ENCODE measurements around the gene HSPB7. TPM values are rescaled to one million over a fixed set of nuclear protein-coding genes. Genes with fewer than 3 reads are reported as not detected.

HSPB7 gene
- total RNA-seq, 5 donors from 2014 or later (not counting 1 experiment from before 2014, with no cell fraction given) = 0.19 TPM; not detected in 4

- H3K9me3 Mint-ChIP-seq = no peaks in the 10 kb centered on the region
- Histone ChIP-seq H3K36me3 (ENCODE audit: control insufficient read depth in 2 of 2, extremely low read depth in 1 of 2, insufficient read depth in 1 of 2, low read length in 1 of 2) (no peaks in the 10 kb centered on the region), H3K4me3 (ENCODE audit: control insufficient read depth in 1 of 2, extremely low read depth in 1 of 2, low read length in 1 of 2) (no peak overlapping the region), H3K27me3 (replicated peaks in 1 of 2; ENCODE audit: control insufficient read depth in 2 of 2, extremely low read depth in 1 of 2, insufficient read depth in 2 of 2, low read length in 1 of 2) (peaks cover 0 to 32% of the 10 kb centered on the region in 2 experiments), H3K27ac (ENCODE audit: low read length) (no peak overlapping the region), H3K4me1 (ENCODE audit: control insufficient read depth in 1 of 2, extremely low read depth in 1 of 2, insufficient read depth in 2 of 2, low read length in 2 of 2) (no peaks in the 10 kb centered on the region), H3K9me3 (no peaks in the 10 kb centered on the region)
- 73% methylated on average over 2 of the region's 6 CpGs for WGBS (ENCODE audit: insufficient coverage)
- no peaks in the 10 kb centered on the region for H3K36me3 Mint-ChIP-seq
- H3K27me3 Mint-ChIP-seq = peaks cover 0 to 13% of the 10 kb centered on the region in 2 donors
- ATAC-seq (replicated peaks in 1 of 4) (no peak), DNase-seq (no peak)
- POLR2A ChIA-PET = no interaction called here
- H3K27ac Mint-ChIP-seq = no peak overlapping the region
- CTCF ChIA-PET = interaction anchor here in 1 of 2 donors (0.5 kb wide), 1 partner anchor 932 kb away, joined by 3 read pairs; no protein-coding TSS in a partner anchor
- H3K4me3 Mint-ChIP-seq = no peak overlapping the region
- no peaks in the 10 kb centered on the region for H3K4me1 Mint-ChIP-seq
Observed at GRCh38 chr1:16020325-16020724, 2.5 kb upstream of the HSPB7 start.

- 74% methylated on average over 6 of the region's 9 CpGs for WGBS (ENCODE audit: insufficient coverage)
- Mint-ChIP-seq H3K4me1 (no peaks in the 10 kb centered on the region), H3K9me3 (no peaks in the 10 kb centered on the region), H3K27me3 (peaks cover 0 to 17% of the 10 kb centered on the region in 2 donors), H3K27ac (no peak overlapping the region), H3K4me3 (no peak overlapping the region), H3K36me3 (no peaks in the 10 kb centered on the region)
- peaks cover 0 to 37% of the 10 kb centered on the region in 2 experiments for H3K27me3 ChIP-seq (replicated peaks in 1 of 2; ENCODE audit: control insufficient read depth in 2 of 2, extremely low read depth in 1 of 2, insufficient read depth in 2 of 2, low read length in 1 of 2)
- CTCF ChIA-PET = interaction anchor here in 1 of 2 donors (0.5 kb wide), 1 partner anchor 932 kb away, joined by 3 read pairs; no protein-coding TSS in a partner anchor
- no peaks in the 10 kb centered on the region for H3K9me3 ChIP-seq
- no peaks in the 10 kb centered on the region for H3K36me3 ChIP-seq (ENCODE audit: control insufficient read depth in 2 of 2, extremely low read depth in 1 of 2, insufficient read depth in 1 of 2, low read length in 1 of 2)
- ATAC-seq (replicated peaks in 1 of 4) (no peak), DNase-seq (no peak)
- H3K4me1 ChIP-seq (ENCODE audit: control insufficient read depth in 1 of 2, extremely low read depth in 1 of 2, insufficient read depth in 2 of 2, low read length in 2 of 2) = no peaks in the 10 kb centered on the region
- POLR2A ChIA-PET = no interaction called here
- H3K27ac ChIP-seq (ENCODE audit: low read length) = no peak overlapping the region
- no peak overlapping the region for H3K4me3 ChIP-seq (ENCODE audit: control insufficient read depth in 1 of 2, extremely low read depth in 1 of 2, low read length in 1 of 2)
Observed at GRCh38 chr1:16019644-16020277, 1.9 kb upstream of the HSPB7 start.

- Histone ChIP-seq H3K27ac (ENCODE audit: low read length) (no peak overlapping the region), H3K36me3 (ENCODE audit: control insufficient read depth in 2 of 2, extremely low read depth in 1 of 2, insufficient read depth in 1 of 2, low read length in 1 of 2) (no peaks in the 10 kb centered on the region), H3K9me3 (no peaks in the 10 kb centered on the region), H3K4me1 (ENCODE audit: control insufficient read depth in 1 of 2, extremely low read depth in 1 of 2, insufficient read depth in 2 of 2, low read length in 2 of 2) (no peaks in the 10 kb centered on the region), H3K4me3 (ENCODE audit: control insufficient read depth in 1 of 2, extremely low read depth in 1 of 2, low read length in 1 of 2) (no peak overlapping the region), H3K27me3 (replicated peaks in 1 of 2; ENCODE audit: control insufficient read depth in 2 of 2, extremely low read depth in 1 of 2, insufficient read depth in 2 of 2, low read length in 1 of 2) (peaks cover 0 to 42% of the 10 kb centered on the region in 2 experiments)
- H3K27ac Mint-ChIP-seq = no peak overlapping the region
- POLR2A ChIA-PET = interaction anchor here in 1 of 2 donors (0.6 kb wide), 1 partner anchor 55 kb away, joined by 3 read pairs; no protein-coding TSS in a partner anchor
- WGBS (ENCODE audit: insufficient coverage) = 90% methylated on average over 19 of the region's 23 CpGs
- H3K4me3 Mint-ChIP-seq = no peak overlapping the region
- no peaks in the 10 kb centered on the region for H3K36me3 Mint-ChIP-seq
- DNase-seq = no peak
- no peaks in the 10 kb centered on the region for H3K9me3 Mint-ChIP-seq
- H3K4me1 Mint-ChIP-seq = peaks cover 0 to 1% (median 0%) of the 10 kb centered on the region in 3 donors
- H3K27me3 Mint-ChIP-seq = peaks cover 0 to 22% of the 10 kb centered on the region in 2 donors
- no peak for ATAC-seq (replicated peaks in 1 of 4)
- CTCF ChIA-PET = interaction anchor here in 1 of 2 donors (0.5 kb wide), 1 partner anchor 103 kb away, joined by 7 read pairs; no protein-coding TSS in a partner anchor
Observed at GRCh38 chr1:16018749-16019643, 1.2 kb upstream of the HSPB7 start.

- Mint-ChIP-seq H3K27ac (no peak overlapping the region), H3K9me3 (no peaks in the 10 kb centered on the region), H3K4me1 (peaks cover 0 to 1% (median 0%) of the 10 kb centered on the region in 3 donors), H3K36me3 (no peaks in the 10 kb centered on the region), H3K27me3 (peaks cover 0 to 25% of the 10 kb centered on the region in 2 donors), H3K4me3 (no peak overlapping the region)
- H3K4me1 ChIP-seq (ENCODE audit: control insufficient read depth in 1 of 2, extremely low read depth in 1 of 2, insufficient read depth in 2 of 2, low read length in 2 of 2) = peaks cover 0 to under 1% of the 10 kb centered on the region in 2 experiments
- no peak overlapping the region for H3K27ac ChIP-seq (ENCODE audit: low read length)
- H3K9me3 ChIP-seq = no peaks in the 10 kb centered on the region
- no peaks in the 10 kb centered on the region for H3K36me3 ChIP-seq (ENCODE audit: control insufficient read depth in 2 of 2, extremely low read depth in 1 of 2, insufficient read depth in 1 of 2, low read length in 1 of 2)
- DNase-seq (no peak), ATAC-seq (replicated peaks in 1 of 4) (no peak)
- CTCF ChIA-PET = interaction anchor here in 1 of 2 donors (0.5 kb wide), 1 partner anchor 102 kb away, joined by 7 read pairs; no protein-coding TSS in a partner anchor
- no peak overlapping the region for H3K4me3 ChIP-seq (ENCODE audit: control insufficient read depth in 1 of 2, extremely low read depth in 1 of 2, low read length in 1 of 2)
- H3K27me3 ChIP-seq (replicated peaks in 1 of 2; ENCODE audit: control insufficient read depth in 2 of 2, extremely low read depth in 1 of 2, insufficient read depth in 2 of 2, low read length in 1 of 2) = peaks cover 0 to 45% of the 10 kb centered on the region in 2 experiments
- POLR2A ChIA-PET = interaction anchor here in 1 of 2 donors (0.6 kb wide), 1 partner anchor 54 kb away, joined by 3 read pairs; no protein-coding TSS in a partner anchor
- WGBS (ENCODE audit: insufficient coverage) = 60% methylated on average over 1 of the region's 4 CpGs
Observed at GRCh38 chr1:16018308-16018707, 465 bp upstream of the HSPB7 start.

GRCh38 chr1:16017076-16017460 is 775 bp downstream of the HSPB7 start:
- Mint-ChIP-seq H3K4me1 (peaks cover 4 to 7% (median 5%) of the 10 kb centered on the region in 3 donors), H3K4me3 (no peak overlapping the region), H3K9me3 (no peaks in the 10 kb centered on the region), H3K27me3 (peaks cover 0 to 25% of the 10 kb centered on the region in 2 donors), H3K36me3 (no peaks in the 10 kb centered on the region), H3K27ac (no peak overlapping the region)
- ChIA-PET POLR2A (interaction anchor here in 1 of 2 donors (0.6 kb wide), 1 partner anchor 136 kb away, joined by 4 read pairs; no protein-coding TSS in a partner anchor), CTCF (interaction anchor here in 1 of 2 donors (0.5 kb wide), 1 partner anchor 16 kb away, joined by 3 read pairs; no protein-coding TSS in a partner anchor)
- Histone ChIP-seq H3K36me3 (ENCODE audit: control insufficient read depth in 2 of 2, extremely low read depth in 1 of 2, insufficient read depth in 1 of 2, low read length in 1 of 2) (no peaks in the 10 kb centered on the region), H3K9me3 (no peaks in the 10 kb centered on the region), H3K4me1 (ENCODE audit: control insufficient read depth in 1 of 2, extremely low read depth in 1 of 2, insufficient read depth in 2 of 2, low read length in 2 of 2) (peaks cover 3 to 13% of the 10 kb centered on the region in 2 experiments), H3K27ac (ENCODE audit: low read length) (no peak overlapping the region), H3K27me3 (replicated peaks in 1 of 2; ENCODE audit: control insufficient read depth in 2 of 2, extremely low read depth in 1 of 2, insufficient read depth in 2 of 2, low read length in 1 of 2) (peaks cover 0 to 55% of the 10 kb centered on the region in 2 experiments), H3K4me3 (ENCODE audit: control insufficient read depth in 1 of 2, extremely low read depth in 1 of 2, low read length in 1 of 2) (no peak overlapping the region)
- 89% methylated on average over 3 of the region's 10 CpGs for WGBS (ENCODE audit: insufficient coverage)
- no peak for ATAC-seq (replicated peaks in 1 of 4)
- DNase-seq = no peak
